NCI-H524 treated with DMSO at 0.1 percent for 48 hours (cell line): ENCODE results near the gene FAM47E.

ENCODE experiments used
- DNase-seq: peaks from one replicate; lab custom pipeline; 2025; lab: John Stamatoyannopoulos, UW

Gene FAM47E

GRCh38 chr4:76301775-76302162 lies 50.2 kb downstream of the FAM47E start:
- no peak for DNase-seq

GRCh38 chr4:76302826-76303438 lies 51.4 kb downstream of the FAM47E start:
- DNase-seq, result no peak

- DNase-seq, result no peak
These were observed 53.6 kb downstream of the FAM47E start for GRCh38 chr4:76305033-76305687.

- no peak for DNase-seq
These were observed 54.7 kb downstream of the FAM47E start, which contains the start of gene STBD1 for GRCh38 chr4:76305971-76306881. Gene STBD1 (plus strand): TSS chr4:76306733. CDS start chr4:76306770, 37 bp downstream.

GRCh38 chr4:76306882-76307659 lies 55.5 kb downstream of the FAM47E start:
- DNase-seq, result no peak

- no peak for DNase-seq
These were observed 56.1 kb downstream of the FAM47E start for GRCh38 chr4:76307660-76308014.

GRCh38 chr4:76308548-76308947 lies 57.0 kb downstream of the FAM47E start:
- DNase-seq, result no peak

GRCh38 chr4:76309939-76310550 lies 58.5 kb downstream of the FAM47E start:
- no peak for DNase-seq

- DNase-seq, result peak; percentile 84
These were observed 59.2 kb downstream of the FAM47E start for GRCh38 chr4:76310683-76311082.

- DNase-seq, result no peak
These were observed 60.4 kb downstream of the FAM47E start for GRCh38 chr4:76311896-76312331.

GRCh38 chr4:76312457-76312856 lies 60.9 kb downstream of the FAM47E start:
- no peak for DNase-seq

- DNase-seq, result no peak
These were observed 62.0 kb downstream of the FAM47E start for GRCh38 chr4:76313547-76313946.

GRCh38 chr4:76315267-76315918 lies 63.9 kb downstream of the FAM47E start:
- no peak for DNase-seq

GRCh38 chr4:76316131-76316530 lies 64.6 kb downstream of the FAM47E start:
- DNase-seq, result no peak

- no peak for DNase-seq
These were observed 70.7 kb downstream of the FAM47E start for GRCh38 chr4:76322236-76322635.

- no peak for DNase-seq
These were observed 73.6 kb downstream of the FAM47E start for GRCh38 chr4:76325072-76325471.

- no peak for DNase-seq
These were observed 75.0 kb downstream of the FAM47E start for GRCh38 chr4:76326515-76326914.
